Stomach (tissue), 4 donors: ENCODE data around the gene KRT13.

Source experiments
- POLR2A ChIP-seq, 4 donors: fragments of 450-650 bp; IDR thresholded peaks; one replicate each; pipeline ENCODE4 v1.6.1; 2016; ENCODE audit warnings: antibody characterized with exemption in 4 of 4, control low read depth in 2 of 4, mild to moderate bottlenecking in 1 of 4, moderate library complexity in 1 of 4
- TF ChIP-seq, protein P1 (sequence below), 7 experiments: fragments of 450-650 bp in 4 of 7; fragments of 200-600 bp in 3 of 7; sonication (generic) in 3 of 7; IDR thresholded peaks; one replicate each; pipeline ENCODE4 v1.5.1; 2016 to 2019; ENCODE audit warnings: antibody characterized with exemption in 7 of 7, control low read depth in 2 of 7, mild to moderate bottlenecking in 1 of 7

DNA sequence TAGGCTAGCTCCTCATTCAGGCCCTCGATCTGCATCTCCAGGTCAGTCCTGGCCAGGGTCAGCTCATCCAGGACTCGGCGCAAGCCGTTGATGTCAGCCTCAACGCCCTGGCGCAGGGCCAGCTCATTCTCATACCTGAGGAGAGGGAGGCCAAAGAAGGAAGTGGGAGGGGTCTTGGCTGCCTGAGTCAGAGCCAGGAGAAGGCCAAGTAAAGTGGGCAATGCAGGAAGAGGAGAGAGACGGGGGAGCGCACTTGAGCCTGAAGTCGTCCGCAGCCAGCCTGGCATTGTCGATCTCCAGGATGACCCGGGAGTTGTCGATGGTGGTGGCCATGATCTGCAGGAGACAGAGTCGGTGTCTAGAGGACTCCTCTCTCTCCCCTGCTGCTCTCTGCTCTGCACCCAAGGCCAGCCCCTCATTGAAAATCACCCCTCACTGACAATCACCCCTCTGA lies 11.4 kb upstream of the KRT13 start:
- TF ChIP-seq, protein P1, sequence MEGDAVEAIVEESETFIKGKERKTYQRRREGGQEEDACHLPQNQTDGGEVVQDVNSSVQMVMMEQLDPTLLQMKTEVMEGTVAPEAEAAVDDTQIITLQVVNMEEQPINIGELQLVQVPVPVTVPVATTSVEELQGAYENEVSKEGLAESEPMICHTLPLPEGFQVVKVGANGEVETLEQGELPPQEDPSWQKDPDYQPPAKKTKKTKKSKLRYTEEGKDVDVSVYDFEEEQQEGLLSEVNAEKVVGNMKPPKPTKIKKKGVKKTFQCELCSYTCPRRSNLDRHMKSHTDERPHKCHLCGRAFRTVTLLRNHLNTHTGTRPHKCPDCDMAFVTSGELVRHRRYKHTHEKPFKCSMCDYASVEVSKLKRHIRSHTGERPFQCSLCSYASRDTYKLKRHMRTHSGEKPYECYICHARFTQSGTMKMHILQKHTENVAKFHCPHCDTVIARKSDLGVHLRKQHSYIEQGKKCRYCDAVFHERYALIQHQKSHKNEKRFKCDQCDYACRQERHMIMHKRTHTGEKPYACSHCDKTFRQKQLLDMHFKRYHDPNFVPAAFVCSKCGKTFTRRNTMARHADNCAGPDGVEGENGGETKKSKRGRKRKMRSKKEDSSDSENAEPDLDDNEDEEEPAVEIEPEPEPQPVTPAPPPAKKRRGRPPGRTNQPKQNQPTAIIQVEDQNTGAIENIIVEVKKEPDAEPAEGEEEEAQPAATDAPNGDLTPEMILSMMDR (IDR thresholded peaks at IDR 0.05) = no peak
- no peak for TF ChIP-seq POLR2A (IDR thresholded peaks at IDR 0.05)
